ENCODE results near the gene SCO1. TPM values are rescaled to one million over a fixed set of nuclear protein-coding genes. Genes with fewer than 3 reads are reported as not detected.

The SCO1 gene
- total and polyA plus RNA-seq, 2 donors (not counting 3 experiments of a cell fraction or from before 2014, with no cell fraction given), result 11.9 to 30.8 TPM

DNA sequence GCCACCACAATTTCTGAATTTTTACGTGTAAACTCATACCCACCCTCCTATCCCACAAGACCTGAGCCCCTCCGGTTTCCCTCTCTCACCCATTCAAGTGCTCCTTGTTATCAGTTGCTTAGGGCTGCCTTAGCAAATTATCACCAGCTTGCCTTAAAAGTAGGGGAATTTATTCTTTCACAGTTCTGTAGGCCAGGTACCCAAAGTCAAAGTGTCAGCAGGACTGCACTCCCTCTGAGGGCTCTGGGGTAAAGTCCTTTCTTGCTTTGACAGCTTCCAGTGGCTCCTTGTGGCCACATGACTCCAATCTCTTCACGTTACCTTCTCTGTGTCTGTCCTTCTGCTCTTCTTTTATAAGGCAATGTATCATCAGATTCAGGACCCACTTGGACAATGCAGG lies 40.4 kb upstream of the SCO1 start:
- DNase-seq (ENCODE audit: low read depth, low spot score) (no peak), FAIRE-seq (no peak)
- POLR2A ChIA-PET, result no interaction called here
- CTCF ChIA-PET, result interaction anchor here (0.6 to 2.9 kb wide), 17 partner anchors 10 to 1251 kb away, joined by 3 to 36 read pairs (median 4); no protein-coding TSS in a partner anchor
- Histone ChIP-seq H3K79me2 (ENCODE audit: control insufficient read depth, insufficient read depth, low read length) (no peaks in the 10 kb centered on the region), H3K9me3 (replicated peaks; ENCODE audit: control insufficient read depth, insufficient read depth, low read length) (no peaks in the 10 kb centered on the region), H3K9me1 (replicated peaks; ENCODE audit: control insufficient read depth, extremely low read depth, insufficient read depth, low read length) (no peaks in the 10 kb centered on the region), H3K9ac (replicated peaks; ENCODE audit: extremely low read depth, insufficient read depth, low read length) (no peak overlapping the region), H3K27ac (ENCODE audit: insufficient read depth, low read depth, low read length) (no peak overlapping the region), H3K4me2 (ENCODE audit: insufficient read depth, low read length) (no peak overlapping the region), H3K27me3 (ENCODE audit: control insufficient read depth in 2 of 2, insufficient read depth in 2 of 2, low read length in 2 of 2) (peaks cover 0 to 3% of the 10 kb centered on the region in 2 experiments), H3K4me1 (ENCODE audit: control insufficient read depth, extremely low read depth, insufficient read depth, low read length) (no peaks in the 10 kb centered on the region), H3K4me3 (replicated peaks in 1 of 3; ENCODE audit: insufficient read depth in 1 of 3, low read depth in 1 of 3, low read length in 3 of 3) (no peak overlapping the region), H4K20me1 (replicated peaks; ENCODE audit: control insufficient read depth, extremely low read depth, insufficient read depth, low read length) (no peaks in the 10 kb centered on the region), H2AFZ (ENCODE audit: low read depth, low read length) (no peak overlapping the region), H3K36me3 (ENCODE audit: control insufficient read depth in 2 of 2, extremely low read depth in 1 of 2, insufficient read depth in 2 of 2, low read length in 2 of 2) (no peaks in the 10 kb centered on the region)
- intact Hi-C loops (cut with micrococcal nuclease), result loop anchor here (1.0 to 10.0 kb wide), 3 partner anchors 91 to 1247 kb away; no protein-coding TSS in a partner anchor
- no TSS peak for BruUV-seq (replicated peaks)
- dilution Hi-C loops (cut with MboI; ENCODE audit: extremely low pct_ligation_motif_present, low sequenced_read_pairs), result no loop called here
- TF ChIP-seq POLR2A (IDR thresholded peaks at IDR 0.05; ENCODE audit: low read depth, low read length), result no peak

DNA sequence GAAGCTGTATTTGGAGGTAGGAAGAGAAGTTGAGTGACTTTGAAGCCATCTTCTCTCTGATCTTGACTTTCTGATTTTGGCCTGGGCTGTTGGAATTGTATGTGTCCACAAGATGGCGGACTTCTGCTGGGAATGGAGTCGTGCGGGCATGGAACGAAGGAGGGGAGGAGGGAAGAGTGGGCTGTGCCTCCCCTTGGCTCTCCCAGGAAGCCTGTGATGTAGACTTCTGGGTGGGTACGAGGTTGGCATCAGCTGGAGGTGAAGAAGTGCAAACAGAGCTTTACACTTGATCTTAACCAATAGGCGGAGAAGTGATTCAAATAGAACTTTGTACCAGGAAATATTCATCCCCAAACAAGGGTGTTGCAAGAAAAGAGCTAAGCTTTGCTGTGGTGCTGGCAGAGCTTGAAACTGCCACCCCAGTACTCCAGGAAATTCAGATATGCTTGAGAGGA lies 39.9 kb upstream of the SCO1 start:
- Histone ChIP-seq H3K4me2 (ENCODE audit: insufficient read depth, low read length) (no peak overlapping the region), H2AFZ (ENCODE audit: low read depth, low read length) (no peak overlapping the region), H3K36me3 (ENCODE audit: control insufficient read depth in 2 of 2, extremely low read depth in 1 of 2, insufficient read depth in 2 of 2, low read length in 2 of 2) (no peaks in the 10 kb centered on the region), H3K27ac (ENCODE audit: insufficient read depth, low read depth, low read length) (no peak overlapping the region), H3K9me1 (replicated peaks; ENCODE audit: control insufficient read depth, extremely low read depth, insufficient read depth, low read length) (no peaks in the 10 kb centered on the region), H3K4me1 (ENCODE audit: control insufficient read depth, extremely low read depth, insufficient read depth, low read length) (no peaks in the 10 kb centered on the region), H3K9me3 (replicated peaks; ENCODE audit: control insufficient read depth, insufficient read depth, low read length) (no peaks in the 10 kb centered on the region), H3K27me3 (ENCODE audit: control insufficient read depth in 2 of 2, insufficient read depth in 2 of 2, low read length in 2 of 2) (peaks cover 0 to 3% of the 10 kb centered on the region in 2 experiments), H3K9ac (replicated peaks; ENCODE audit: extremely low read depth, insufficient read depth, low read length) (no peak overlapping the region), H3K4me3 (replicated peaks in 1 of 3; ENCODE audit: insufficient read depth in 1 of 3, low read depth in 1 of 3, low read length in 3 of 3) (no peak overlapping the region), H3K79me2 (ENCODE audit: control insufficient read depth, insufficient read depth, low read length) (no peaks in the 10 kb centered on the region), H4K20me1 (replicated peaks; ENCODE audit: control insufficient read depth, extremely low read depth, insufficient read depth, low read length) (no peaks in the 10 kb centered on the region)
- DNase-seq (ENCODE audit: low read depth, low spot score) (peak; percentile 45), FAIRE-seq (peak; percentile 88)
- CTCF ChIA-PET, result interaction anchor here (0.6 to 2.9 kb wide), 19 partner anchors 10 to 1251 kb away, joined by 3 to 36 read pairs (median 4); no protein-coding TSS in a partner anchor
- dilution Hi-C loops (cut with MboI; ENCODE audit: extremely low pct_ligation_motif_present, low sequenced_read_pairs), result no loop called here
- BruUV-seq (replicated peaks), result no TSS peak
- POLR2A ChIA-PET, result no interaction called here
- intact Hi-C loops (cut with micrococcal nuclease), result loop anchor here (1.0 to 10.0 kb wide), 3 partner anchors 91 to 1248 kb away; no protein-coding TSS in a partner anchor
- no peak for TF ChIP-seq POLR2AphosphoS5 (IDR thresholded peaks at IDR 0.05; ENCODE audit: insufficient read depth, low read depth, low read length)
- TF ChIP-seq, protein P1, sequence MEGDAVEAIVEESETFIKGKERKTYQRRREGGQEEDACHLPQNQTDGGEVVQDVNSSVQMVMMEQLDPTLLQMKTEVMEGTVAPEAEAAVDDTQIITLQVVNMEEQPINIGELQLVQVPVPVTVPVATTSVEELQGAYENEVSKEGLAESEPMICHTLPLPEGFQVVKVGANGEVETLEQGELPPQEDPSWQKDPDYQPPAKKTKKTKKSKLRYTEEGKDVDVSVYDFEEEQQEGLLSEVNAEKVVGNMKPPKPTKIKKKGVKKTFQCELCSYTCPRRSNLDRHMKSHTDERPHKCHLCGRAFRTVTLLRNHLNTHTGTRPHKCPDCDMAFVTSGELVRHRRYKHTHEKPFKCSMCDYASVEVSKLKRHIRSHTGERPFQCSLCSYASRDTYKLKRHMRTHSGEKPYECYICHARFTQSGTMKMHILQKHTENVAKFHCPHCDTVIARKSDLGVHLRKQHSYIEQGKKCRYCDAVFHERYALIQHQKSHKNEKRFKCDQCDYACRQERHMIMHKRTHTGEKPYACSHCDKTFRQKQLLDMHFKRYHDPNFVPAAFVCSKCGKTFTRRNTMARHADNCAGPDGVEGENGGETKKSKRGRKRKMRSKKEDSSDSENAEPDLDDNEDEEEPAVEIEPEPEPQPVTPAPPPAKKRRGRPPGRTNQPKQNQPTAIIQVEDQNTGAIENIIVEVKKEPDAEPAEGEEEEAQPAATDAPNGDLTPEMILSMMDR (IDR thresholded peaks at IDR 0.05; ENCODE audit: extremely low read depth in 1 of 2, insufficient read depth in 1 of 2, low read depth in 1 of 2, low read length in 2 of 2), result peak; percentile 69 to 77
